Measurements from ENCODE around the gene NOC2L.

The NOC2L gene

GRCh38 chr1:924656-925560 lies 34.1 kb downstream of the NOC2L start:
- H3K27ac ChIP-seq: no peak overlapping the region
- DNase-seq: no peak
- TF ChIP-seq CTCF (IDR thresholded peaks at IDR 0.05; ENCODE audit: low read depth, low read length, missing control alignments): no peak
- H3K4me3 ChIP-seq (ENCODE audit: low read depth, low read length): peak overlapping the region; percentile 42
- no peaks in the 10 kb centered on the region for H3K36me3 ChIP-seq (replicated peaks)
- in situ Hi-C loops (cut with HindIII; ENCODE audit: low pct_ligation_motif_present, low sequenced_read_pairs): no loop called here
- peaks cover 50% of the 10 kb centered on the region for H3K27me3 ChIP-seq (replicated peaks)

- Histone ChIP-seq H3K27ac (no peak overlapping the region), H3K4me3 (ENCODE audit: low read depth, low read length) (peak overlapping the region; percentile 24), H3K36me3 (replicated peaks) (no peaks in the 10 kb centered on the region), H3K27me3 (replicated peaks) (peaks cover 49% of the 10 kb centered on the region)
- DNase-seq: no peak
- in situ Hi-C loops (cut with HindIII; ENCODE audit: low pct_ligation_motif_present, low sequenced_read_pairs): no loop called here
- no peak for TF ChIP-seq CTCF (IDR thresholded peaks at IDR 0.05; ENCODE audit: low read depth, low read length, missing control alignments)
Measured at GRCh38 chr1:923991-924655, 34.9 kb downstream of the NOC2L start.

GRCh38 chr1:923131-923990 lies 35.7 kb downstream of the NOC2L start, which contains the start of gene SAMD11:
Gene SAMD11, plus strand, starts transcription at chr1:923923. Its CDS starts 509 bp downstream, at chr1:924432.
- in situ Hi-C loops (cut with HindIII; ENCODE audit: low pct_ligation_motif_present, low sequenced_read_pairs): no loop called here
- peak within 1 kb of the TSS; percentile 42 for H3K4me3 ChIP-seq (ENCODE audit: low read depth, low read length)
- TF ChIP-seq CTCF (IDR thresholded peaks at IDR 0.05; ENCODE audit: low read depth, low read length, missing control alignments): peak; percentile 6
- no peaks in the 10 kb centered on the region for H3K36me3 ChIP-seq (replicated peaks)
- H3K27me3 ChIP-seq (replicated peaks): peaks cover 51% of the 10 kb centered on the region
- H3K27ac ChIP-seq: no peak within 1 kb of the TSS
- DNase-seq: peak; percentile 74

- H3K27me3 ChIP-seq (replicated peaks): peaks cover 53% of the 10 kb centered on the region
- no peak overlapping the region for H3K4me3 ChIP-seq (ENCODE audit: low read depth, low read length)
- peak; percentile 43 for DNase-seq
- H3K27ac ChIP-seq: no peak overlapping the region
- no peaks in the 10 kb centered on the region for H3K36me3 ChIP-seq (replicated peaks)
- TF ChIP-seq CTCF (IDR thresholded peaks at IDR 0.05; ENCODE audit: low read depth, low read length, missing control alignments): peak; percentile 63
- in situ Hi-C loops (cut with HindIII; ENCODE audit: low pct_ligation_motif_present, low sequenced_read_pairs): no loop called here
Measured at GRCh38 chr1:921011-921837, 37.8 kb downstream of the NOC2L start.

- in situ Hi-C loops (cut with HindIII; ENCODE audit: low pct_ligation_motif_present, low sequenced_read_pairs): no loop called here
- Histone ChIP-seq H3K36me3 (replicated peaks) (no peaks in the 10 kb centered on the region), H3K27ac (no peak overlapping the region), H3K27me3 (replicated peaks) (peaks cover 52% of the 10 kb centered on the region), H3K4me3 (ENCODE audit: low read depth, low read length) (no peak overlapping the region)
- no peak for TF ChIP-seq CTCF (IDR thresholded peaks at IDR 0.05; ENCODE audit: low read depth, low read length, missing control alignments)
- no peak for DNase-seq
Measured at GRCh38 chr1:920521-920920, 38.5 kb downstream of the NOC2L start.

All from brain microvascular endothelial cell (primary cell).